HCT116 (cell line): ENCODE measurements around the gene NFIC. TPM values are rescaled to one million over a fixed set of nuclear protein-coding genes. Genes with fewer than 3 reads are reported as not detected.
"Not testable (repeated sequence)": the region's sequence is repeated elsewhere in the genome, so short reads cannot be mapped to it uniquely, and the experiment has no call there.

ENCODE experiments used
- ATAC-seq: fragments of 200-7000 bp; cut with Tn5 transposase; 2 replicates; pipeline ENCODE4 v1.9.1; 2020; ENCODE audit warnings: mild to moderate bottlenecking, moderate library complexity
- BruUV-seq: library from RNA; stranded (reverse); fragments of 400-500 nt; replicated peaks from 2 replicates; lab custom pipeline; 2021; lab: Mats Ljungman, UMichigan
- CTCF ChIA-PET: fragments of 300-600 bp; sonication (Branson Sonifier 250); formaldehyde crosslinking; loops from one replicate; lab custom pipeline; 2021; ENCODE audit warnings: antibody characterized with exemption; lab: Charles Lee
- POLR2A ChIA-PET: fragments of 300-600, 350-600 bp; sonication (Branson Sonifier 250); formaldehyde crosslinking; loops from one replicate; lab custom pipeline; 2021; ENCODE audit warnings: antibody characterized with exemption; lab: Charles Lee
- RAD21 ChIA-PET, 2 experiments: fragments of 300-600 bp; sonication (Branson Sonifier 250); formaldehyde crosslinking; loops; one replicate each; lab custom pipeline; 2023; ENCODE audit warnings: low total read pairs in 2 of 2; ENCODE audit not compliant: uncharacterized antibody in 2 of 2, unreplicated experiment in 2 of 2, low non-redundant PET in 1 of 2; lab: Charles Lee
- DNase-seq: peaks from one replicate; pipeline ENCODE4 v3.0.0-alpha.2; 2010; ENCODE audit warnings: low read depth, low spot score
- H2AFZ ChIP-seq: fragments of 200-600 bp; shearing (Covaris generic), sonication (generic); 2 replicates; pipeline ENCODE4 v1.6.1; 2017; ENCODE audit warnings: low read depth, mixed run types, mixed read lengths, antibody characterized with exemption, low read length; ENCODE audit not compliant: poor library complexity, severe bottlenecking
- H3K27ac ChIP-seq: 2 replicates; pipeline ENCODE4 v1.5.1; 2012; ENCODE audit warnings: low read depth, low read length
- H3K27me3 ChIP-seq: fragments of 200-600 bp; sonication (generic); 2 replicates; pipeline ENCODE4 v1.6.1; 2016; ENCODE audit warnings: mixed run types, low read length, mixed read lengths; ENCODE audit not compliant: insufficient read depth
- H3K36me3 ChIP-seq, 2 experiments: fragments of 200-500 bp in 1 of 2; fragments of 200-600 bp in 1 of 2; sonication (Bioruptor generic) in 1 of 2; sonication (generic) in 1 of 2; 2 replicates each; pipeline versions ENCODE4 v1.5.1 to v1.6.1; 2014 to 2016; ENCODE audit warnings: low read length in 2 of 2, inconsistent platforms in 1 of 2, mixed read lengths in 1 of 2, mixed run types in 1 of 2; ENCODE audit not compliant: insufficient read depth in 2 of 2, control insufficient read depth in 1 of 2
- H3K4me1 ChIP-seq, 2 experiments: fragments of 200-600 bp in 1 of 2; sonication (generic) in 1 of 2; 2 replicates each; pipeline versions ENCODE4 v1.5.1 to v1.6.1; 2012 to 2017; ENCODE audit warnings: low read length in 2 of 2, inconsistent platforms in 1 of 2, mild to moderate bottlenecking in 1 of 2, mixed read lengths in 1 of 2, mixed run types in 1 of 2, moderate library complexity in 1 of 2; ENCODE audit not compliant: insufficient read depth in 2 of 2, control insufficient read depth in 1 of 2
- H3K4me2 ChIP-seq: fragments of 200-600 bp; sonication (generic); 2 replicates; pipeline ENCODE4 v1.6.1; 2017; ENCODE audit warnings: mixed run types, low read length, mixed read lengths
- H3K4me3 ChIP-seq, 2 experiments: fragments of 200-600 bp in 1 of 2; sonication (generic) in 1 of 2; replicated peaks in 1 of 2; 2 replicates each; pipeline ENCODE4 v1.5.1; 2011 to 2016; ENCODE audit warnings: low read length in 2 of 2, control low read depth in 1 of 2, low read depth in 1 of 2, mild to moderate bottlenecking in 1 of 2, mixed read lengths in 1 of 2, mixed run types in 1 of 2
- H3K79me2 ChIP-seq: fragments of 200-600 bp; sonication (generic); 2 replicates; pipeline ENCODE4 v1.6.1; 2017; ENCODE audit warnings: mild to moderate bottlenecking, mixed run types, low read length, moderate library complexity, mixed read lengths; ENCODE audit not compliant: insufficient read depth
- H3K9ac ChIP-seq: fragments of 200-600 bp; sonication (generic); 2 replicates; pipeline ENCODE4 v1.6.1; 2016; ENCODE audit warnings: low read length, mixed read lengths
- H3K9me2 ChIP-seq: fragments of 200-600 bp; sonication (generic), shearing (Covaris generic); 2 replicates; pipeline ENCODE4 v1.6.1; 2017; ENCODE audit warnings: mixed run types, mild to moderate bottlenecking, moderate library complexity; ENCODE audit not compliant: insufficient read depth
- H3K9me3 ChIP-seq, 2 experiments: fragments of 200-500 bp in 1 of 2; fragments of 200-600 bp in 1 of 2; sonication (Bioruptor generic) in 1 of 2; sonication (generic) in 1 of 2; 2 replicates each; pipeline ENCODE4 v1.6.1; 2014 to 2017; ENCODE audit warnings: low read length in 2 of 2, mixed read lengths in 2 of 2, inconsistent platforms in 1 of 2, low read depth in 1 of 2, mild to moderate bottlenecking in 1 of 2, mixed run types in 1 of 2, moderate library complexity in 1 of 2; ENCODE audit not compliant: control insufficient read depth in 1 of 2, insufficient read depth in 1 of 2
- H4K20me1 ChIP-seq: fragments of 200-600 bp; sonication (generic), shearing (Covaris generic); 2 replicates; pipeline ENCODE4 v1.6.1; 2017; ENCODE audit warnings: mixed run types, mild to moderate bottlenecking, moderate library complexity; ENCODE audit not compliant: insufficient read depth
- CBX3 ChIP-seq: IDR thresholded peaks from 2 replicates; pipeline ENCODE4 v1.6.1; 2012; ENCODE audit warnings: low read depth
- RAD21 ChIP-seq: IDR thresholded peaks from 2 replicates; pipeline ENCODE4 v1.6.1; 2012; ENCODE audit warnings: low read depth, mild to moderate bottlenecking
- SRF ChIP-seq: IDR thresholded peaks from 2 replicates; pipeline ENCODE4 v1.6.1; 2012; ENCODE audit warnings: low read depth
- intact Hi-C: fragments of 100-400 bp; cut with micrococcal nuclease; formaldehyde crosslinking; loops from 2 replicates; pipeline ENCODE4 v1.10.0; 2022
- total RNA-seq: library from RNA; stranded (reverse); gene quantifications from one replicate; pipeline ENCODE4 v1.2.1, GENCODE V29; 2021; ENCODE audit not compliant: unreplicated experiment
- TF ChIP-seq, protein P1 (sequence below): IDR thresholded peaks from 2 replicates; pipeline ENCODE4 v1.6.1; 2012

Gene NFIC
- total RNA-seq, 1 experiment from 2014 or later = 116 TPM

DNA sequence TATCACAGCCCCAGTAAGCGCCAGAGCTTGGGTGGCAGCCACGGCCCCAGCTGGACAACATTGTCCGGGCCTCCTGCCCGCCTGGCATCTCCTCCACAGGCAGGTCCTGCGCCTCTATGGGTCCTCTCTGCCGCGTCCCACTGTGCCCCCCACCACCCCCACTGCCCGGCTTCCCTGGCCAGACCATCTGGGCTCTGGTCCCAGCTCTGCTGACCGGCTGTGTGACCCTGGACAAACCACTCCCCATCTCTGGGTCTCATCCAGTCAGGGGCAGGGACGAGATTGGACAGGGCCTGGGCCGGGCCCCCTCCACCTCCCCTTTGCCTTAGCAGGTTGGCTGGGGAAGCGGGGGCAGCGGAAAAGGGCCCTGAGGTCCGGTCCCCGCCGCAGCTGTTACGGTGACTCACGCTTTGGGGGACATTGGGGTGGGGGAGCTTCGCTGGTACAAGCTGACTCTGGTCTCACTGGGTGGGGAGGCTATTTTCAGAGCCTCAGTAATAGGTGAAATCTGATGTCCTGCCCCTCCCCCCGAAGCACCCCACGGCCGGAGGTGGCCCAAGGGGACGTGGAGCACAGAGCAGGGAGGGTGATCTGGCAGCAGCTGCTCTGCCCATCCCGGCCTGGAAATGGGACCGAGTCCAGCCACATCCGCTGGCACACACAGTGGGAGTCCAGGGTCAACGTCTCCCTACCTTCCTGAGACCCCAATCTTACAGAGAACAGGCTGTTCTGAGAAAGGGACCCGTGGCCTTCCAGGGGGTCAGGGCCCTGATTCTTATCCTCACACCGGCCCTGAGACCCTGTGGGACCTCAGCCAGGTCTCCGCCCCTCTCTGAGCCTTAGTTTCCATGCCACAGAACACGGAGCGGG lies 9.1 kb downstream of the NFIC start:
- no peaks in the 10 kb centered on the region; a peak in 1 of 4 replicates for H3K36me3 ChIP-seq
- BruUV-seq = no TSS peak
- TF ChIP-seq SRF (no peak), RAD21 (no peak), CBX3 (no peak)
- TF ChIP-seq, protein P1, sequence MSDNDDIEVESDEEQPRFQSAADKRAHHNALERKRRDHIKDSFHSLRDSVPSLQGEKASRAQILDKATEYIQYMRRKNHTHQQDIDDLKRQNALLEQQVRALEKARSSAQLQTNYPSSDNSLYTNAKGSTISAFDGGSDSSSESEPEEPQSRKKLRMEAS = no peak
- TF ChIP-seq, all 23 proteins: peak for 0
- peak overlapping the region; percentile 22; the same call in 1 of the 2 replicates for H3K27ac ChIP-seq
- H3K79me2 ChIP-seq = peaks cover 98% of the 10 kb centered on the region
- no peaks in the 10 kb centered on the region for H3K9me3 ChIP-seq
- no peak overlapping the region for H3K4me3 ChIP-seq
- ChIA-PET RAD21 (no interaction called here), CTCF (no interaction called here), POLR2A (no interaction called here)
- H3K9me2 ChIP-seq = no peaks in the 10 kb centered on the region
- no peaks in the 10 kb centered on the region for H3K27me3 ChIP-seq
- peaks cover 12 to 48% of the 10 kb centered on the region in 2 experiments for H3K4me1 ChIP-seq
- no peak overlapping the region for H3K4me2 ChIP-seq
- intact Hi-C loops = no loop called here
- ATAC-seq (no peak), DNase-seq (no peak)
- no peak overlapping the region for H2AFZ ChIP-seq
- H3K9ac ChIP-seq = no peak overlapping the region
- H4K20me1 ChIP-seq = no peaks in the 10 kb centered on the region; the same call in 1 of the 2 replicates

DNA sequence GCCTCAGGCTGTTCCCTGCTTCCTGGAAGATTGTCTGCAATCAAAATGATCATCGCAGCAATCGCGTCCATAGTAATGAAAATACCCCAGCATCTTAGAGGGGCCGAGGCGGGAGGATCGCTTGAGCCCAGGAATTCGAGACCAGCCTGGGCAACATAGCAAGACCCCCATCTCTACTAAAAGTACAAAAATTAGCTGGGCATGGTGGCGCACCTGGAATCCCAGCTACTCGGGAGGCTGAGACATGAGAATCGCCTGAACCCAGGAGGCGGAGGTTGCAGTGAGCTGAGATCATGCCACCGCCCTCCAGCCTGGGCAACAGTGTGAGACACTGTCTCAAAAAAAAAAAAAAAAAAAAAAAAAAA lies 9.7 kb downstream of the NFIC start:
- H2AFZ ChIP-seq, DNase-seq, H3K9me3 ChIP-seq, H4K20me1 ChIP-seq, H3K27me3 ChIP-seq, H3K4me3 ChIP-seq, H3K9ac ChIP-seq, H3K36me3 ChIP-seq, RAD21 ChIA-PET, H3K4me2 ChIP-seq, H3K27ac ChIP-seq, ATAC-seq, intact Hi-C loops, H3K9me2 ChIP-seq, BruUV-seq, POLR2A ChIA-PET: not testable (repeated sequence)
- peaks cover 14 to 45% of the 10 kb centered on the region in 2 experiments for H3K4me1 ChIP-seq
- peaks cover 98% of the 10 kb centered on the region for H3K79me2 ChIP-seq
- CTCF ChIA-PET = interaction anchor here (0.7 kb wide), 1 partner anchor 69 kb away, joined by 3 read pairs; no protein-coding TSS in a partner anchor
